Measurements from ENCODE around the gene GGT7.
"Not testable (repeated sequence)": the region's sequence is repeated elsewhere in the genome, so short reads cannot be mapped to it uniquely, and the experiment has no call there.

Gene GGT7

GRCh38 chr20:34895465-34895864, 22.8 kb upstream of the GGT7 start:
- Histone ChIP-seq H3K4me1 (ENCODE audit: control insufficient read depth, low read depth, low read length) (no peaks in the 10 kb centered on the region), H3K27ac (ENCODE audit: low read length) (no peak overlapping the region), H3K9ac (ENCODE audit: low read length) (no peak overlapping the region), H3K27me3 (ENCODE audit: control insufficient read depth, insufficient read depth, low read length) (no peaks in the 10 kb centered on the region), H3K9me3 (ENCODE audit: control insufficient read depth, low read depth, low read length) (no peaks in the 10 kb centered on the region), H3K4me3 (ENCODE audit: low read length) (no peak overlapping the region), H3K36me3 (ENCODE audit: control insufficient read depth, low read depth, low read length) (no peaks in the 10 kb centered on the region)

GRCh38 chr20:34894723-34895122, 22.1 kb upstream of the GGT7 start:
- H3K36me3 ChIP-seq (ENCODE audit: control insufficient read depth, low read depth, low read length) = no peaks in the 10 kb centered on the region
- no peak overlapping the region for H3K4me3 ChIP-seq (ENCODE audit: low read length)
- no peak overlapping the region for H3K27ac ChIP-seq (ENCODE audit: low read length)
- no peak overlapping the region for H3K9ac ChIP-seq (ENCODE audit: low read length)
- H3K9me3 ChIP-seq (ENCODE audit: control insufficient read depth, low read depth, low read length) = no peaks in the 10 kb centered on the region
- H3K4me1 ChIP-seq (ENCODE audit: control insufficient read depth, low read depth, low read length) = no peaks in the 10 kb centered on the region
- no peaks in the 10 kb centered on the region for H3K27me3 ChIP-seq (ENCODE audit: control insufficient read depth, insufficient read depth, low read length)

DNA sequence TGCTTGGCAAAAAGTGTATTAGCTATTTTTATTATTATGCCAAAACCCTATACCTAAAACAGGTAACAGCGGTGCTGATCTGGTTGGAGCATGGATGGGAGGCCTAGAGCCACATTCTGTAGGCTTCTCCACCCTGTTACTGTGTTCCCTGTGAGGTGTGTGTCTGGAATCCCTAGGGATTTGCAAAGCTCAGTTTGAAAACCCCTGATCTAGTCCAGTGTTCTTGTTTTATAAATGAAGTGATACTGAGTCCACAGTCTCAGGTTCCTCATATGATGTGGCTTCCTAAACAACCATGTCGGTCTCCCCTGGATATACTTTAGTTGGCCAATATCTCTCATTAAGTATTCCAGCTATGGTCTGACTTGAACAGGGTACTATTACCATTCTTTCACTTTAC, 20.0 kb upstream of the GGT7 start:
- H3K9me3 ChIP-seq (ENCODE audit: control insufficient read depth, low read depth, low read length) = no peaks in the 10 kb centered on the region
- H3K4me1 ChIP-seq (ENCODE audit: control insufficient read depth, low read depth, low read length) = no peaks in the 10 kb centered on the region
- no peak overlapping the region for H3K9ac ChIP-seq (ENCODE audit: low read length)
- no peak overlapping the region for H3K4me3 ChIP-seq (ENCODE audit: low read length)
- no peak overlapping the region for H3K27ac ChIP-seq (ENCODE audit: low read length)
- H3K36me3 ChIP-seq (ENCODE audit: control insufficient read depth, low read depth, low read length) = no peaks in the 10 kb centered on the region
- no peaks in the 10 kb centered on the region for H3K27me3 ChIP-seq (ENCODE audit: control insufficient read depth, insufficient read depth, low read length)

GRCh38 chr20:34891166-34892062, 18.8 kb upstream of the GGT7 start:
- Histone ChIP-seq H3K9me3 (ENCODE audit: control insufficient read depth, low read depth, low read length) (no peaks in the 10 kb centered on the region), H3K36me3 (ENCODE audit: control insufficient read depth, low read depth, low read length) (no peaks in the 10 kb centered on the region), H3K27me3 (ENCODE audit: control insufficient read depth, insufficient read depth, low read length) (no peaks in the 10 kb centered on the region), H3K27ac (ENCODE audit: low read length) (no peak overlapping the region), H3K4me3 (ENCODE audit: low read length) (no peak overlapping the region), H3K4me1 (ENCODE audit: control insufficient read depth, low read depth, low read length) (no peaks in the 10 kb centered on the region), H3K9ac (ENCODE audit: low read length) (no peak overlapping the region)

- Histone ChIP-seq H3K27me3 (ENCODE audit: control insufficient read depth, insufficient read depth, low read length) (no peaks in the 10 kb centered on the region), H3K4me1 (ENCODE audit: control insufficient read depth, low read depth, low read length) (no peaks in the 10 kb centered on the region), H3K9ac (ENCODE audit: low read length) (no peak overlapping the region), H3K36me3 (ENCODE audit: control insufficient read depth, low read depth, low read length) (peaks cover 3% of the 10 kb centered on the region), H3K9me3 (ENCODE audit: control insufficient read depth, low read depth, low read length) (no peaks in the 10 kb centered on the region), H3K27ac (ENCODE audit: low read length) (no peak overlapping the region), H3K4me3 (ENCODE audit: low read length) (no peak overlapping the region)
Measured at GRCh38 chr20:34888468-34888867, 15.8 kb upstream of the GGT7 start.

DNA sequence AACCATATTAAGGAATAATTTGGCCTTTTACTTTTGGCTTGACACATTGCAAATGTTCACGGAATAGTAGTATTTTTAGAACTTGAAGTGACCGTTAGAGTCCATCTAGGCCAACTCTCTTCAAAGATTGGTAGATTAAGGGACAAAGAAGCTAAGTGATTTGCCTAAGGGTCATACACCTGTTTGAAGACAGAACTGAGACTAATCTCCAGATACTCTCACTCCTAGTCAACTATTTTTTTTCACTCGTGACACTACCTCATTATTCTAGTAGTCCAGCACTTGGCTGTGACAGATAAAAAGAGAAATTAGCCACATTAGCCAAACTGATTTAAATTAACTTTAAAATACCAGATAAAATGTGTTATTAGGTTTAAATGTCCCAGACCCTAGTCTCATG, 14.4 kb upstream of the GGT7 start:
- no peaks in the 10 kb centered on the region for H3K4me1 ChIP-seq (ENCODE audit: control insufficient read depth, low read depth, low read length)
- H3K36me3 ChIP-seq (ENCODE audit: control insufficient read depth, low read depth, low read length) = peaks cover 10% of the 10 kb centered on the region
- H3K9me3 ChIP-seq (ENCODE audit: control insufficient read depth, low read depth, low read length) = no peaks in the 10 kb centered on the region
- no peak overlapping the region for H3K4me3 ChIP-seq (ENCODE audit: low read length)
- no peak overlapping the region for H3K27ac ChIP-seq (ENCODE audit: low read length)
- no peaks in the 10 kb centered on the region for H3K27me3 ChIP-seq (ENCODE audit: control insufficient read depth, insufficient read depth, low read length)
- no peak overlapping the region for H3K9ac ChIP-seq (ENCODE audit: low read length)

DNA sequence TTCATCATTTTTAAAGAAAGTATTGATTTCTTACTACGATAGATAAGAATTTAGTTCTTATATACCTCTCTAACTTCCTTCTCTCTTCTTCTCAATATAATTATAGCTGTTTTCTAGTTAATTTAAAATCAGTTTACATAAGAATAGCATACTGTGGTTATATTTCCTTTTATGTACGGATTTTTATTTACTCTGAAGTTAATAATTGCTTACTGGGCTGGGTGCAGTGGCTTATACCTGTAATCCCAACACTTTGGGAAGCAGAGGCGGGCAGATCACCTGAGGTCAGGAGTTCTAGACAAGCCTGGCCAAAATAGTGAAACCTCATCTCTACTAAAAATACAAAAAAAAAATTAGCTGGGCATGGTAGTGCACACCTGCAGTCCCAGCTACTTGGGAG, 13.5 kb upstream of the GGT7 start:
- no peaks in the 10 kb centered on the region for H3K9me3 ChIP-seq (ENCODE audit: control insufficient read depth, low read depth, low read length)

GRCh38 chr20:34884260-34884659, 11.6 kb upstream of the GGT7 start:
- no peak overlapping the region for H3K27ac ChIP-seq (ENCODE audit: low read length)
- no peak overlapping the region for H3K9ac ChIP-seq (ENCODE audit: low read length)
- H3K27me3 ChIP-seq (ENCODE audit: control insufficient read depth, insufficient read depth, low read length) = no peaks in the 10 kb centered on the region
- H3K9me3 ChIP-seq (ENCODE audit: control insufficient read depth, low read depth, low read length) = no peaks in the 10 kb centered on the region
- H3K4me3 ChIP-seq (ENCODE audit: low read length) = no peak overlapping the region
- peaks cover 10% of the 10 kb centered on the region for H3K36me3 ChIP-seq (ENCODE audit: control insufficient read depth, low read depth, low read length)
- no peaks in the 10 kb centered on the region for H3K4me1 ChIP-seq (ENCODE audit: control insufficient read depth, low read depth, low read length)

More for the DNA sequence above, 13.5 kb upstream of the GGT7 start:
- Histone ChIP-seq H3K36me3 (ENCODE audit: control insufficient read depth, low read depth, low read length) (peaks cover 10% of the 10 kb centered on the region), H3K27me3 (ENCODE audit: control insufficient read depth, insufficient read depth, low read length) (no peaks in the 10 kb centered on the region), H3K4me1 (ENCODE audit: control insufficient read depth, low read depth, low read length) (no peaks in the 10 kb centered on the region), H3K4me3 (ENCODE audit: low read length) (no peak overlapping the region), H3K27ac (ENCODE audit: low read length) (no peak overlapping the region), H3K9ac (ENCODE audit: low read length) (no peak overlapping the region)

GRCh38 chr20:34883809-34884208, 11.2 kb upstream of the GGT7 start:
- Histone ChIP-seq H3K4me3 (ENCODE audit: low read length) (no peak overlapping the region), H3K4me1 (ENCODE audit: control insufficient read depth, low read depth, low read length) (no peaks in the 10 kb centered on the region), H3K9ac (ENCODE audit: low read length) (no peak overlapping the region)

DNA sequence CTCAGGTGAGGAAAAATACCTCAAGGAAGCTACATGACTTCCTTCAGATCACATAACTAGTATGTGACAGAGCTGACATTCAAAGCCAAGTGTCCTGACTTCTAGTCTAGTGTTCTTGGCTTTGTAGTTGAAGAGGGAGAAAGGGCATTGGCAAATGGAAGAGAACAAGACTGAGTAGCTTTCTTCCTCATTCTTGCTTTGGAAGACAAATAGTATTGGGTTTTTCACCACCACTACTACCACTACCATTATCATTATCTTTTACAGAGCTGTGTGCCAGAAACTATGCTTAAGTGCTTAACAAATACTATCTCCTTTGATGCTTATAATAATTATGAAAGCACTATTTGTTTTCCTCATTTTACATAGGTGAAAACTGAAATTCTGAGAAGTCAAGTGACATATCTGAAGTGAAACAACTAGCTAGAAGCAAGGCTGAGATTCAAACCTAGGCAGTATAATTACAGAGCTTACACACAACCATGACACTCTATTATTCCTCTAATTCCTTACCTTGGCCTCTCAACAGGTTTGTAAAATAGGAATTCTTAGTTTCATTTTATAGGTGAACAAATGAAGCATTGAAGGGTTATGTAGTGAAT, 10.5 kb upstream of the GGT7 start:
- H3K4me1 ChIP-seq (ENCODE audit: control insufficient read depth, low read depth, low read length) = no peaks in the 10 kb centered on the region
- H3K36me3 ChIP-seq (ENCODE audit: control insufficient read depth, low read depth, low read length) = peaks cover 10% of the 10 kb centered on the region
- H3K27ac ChIP-seq (ENCODE audit: low read length) = no peak overlapping the region
- no peak overlapping the region for H3K9ac ChIP-seq (ENCODE audit: low read length)
- H3K4me3 ChIP-seq (ENCODE audit: low read length) = no peak overlapping the region
- no peaks in the 10 kb centered on the region for H3K27me3 ChIP-seq (ENCODE audit: control insufficient read depth, insufficient read depth, low read length)
- H3K9me3 ChIP-seq (ENCODE audit: control insufficient read depth, low read depth, low read length) = no peaks in the 10 kb centered on the region

More at GRCh38 chr20:34883809-34884208, 11.2 kb upstream of the GGT7 start:
- H3K27me3 ChIP-seq (ENCODE audit: control insufficient read depth, insufficient read depth, low read length) = no peaks in the 10 kb centered on the region
- no peak overlapping the region for H3K27ac ChIP-seq (ENCODE audit: low read length)
- no peaks in the 10 kb centered on the region for H3K9me3 ChIP-seq (ENCODE audit: control insufficient read depth, low read depth, low read length)
- peaks cover 10% of the 10 kb centered on the region for H3K36me3 ChIP-seq (ENCODE audit: control insufficient read depth, low read depth, low read length)

DNA sequence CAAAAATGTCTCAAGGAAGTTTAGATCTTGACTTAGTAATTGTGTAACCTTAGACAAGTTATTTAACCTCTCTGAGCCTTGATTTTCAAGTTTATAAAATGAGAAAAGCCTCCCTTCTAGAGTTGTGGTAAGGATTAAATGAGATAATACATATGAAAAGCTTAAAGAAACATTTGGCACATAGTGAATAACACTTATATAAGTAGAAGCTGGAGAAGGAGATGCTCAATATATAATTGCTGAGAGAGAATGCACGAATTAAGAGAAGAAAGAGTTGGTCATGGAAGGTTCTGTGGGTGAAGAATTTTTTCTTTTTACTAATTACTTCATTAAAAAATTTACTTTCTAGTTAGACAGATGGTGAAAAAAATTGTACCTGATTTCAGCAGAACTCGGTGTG, 9.0 kb upstream of the GGT7 start:
- no peak overlapping the region for H3K4me3 ChIP-seq (ENCODE audit: low read length)
- H3K9me3 ChIP-seq (ENCODE audit: control insufficient read depth, low read depth, low read length) = no peaks in the 10 kb centered on the region
- H3K27ac ChIP-seq (ENCODE audit: low read length) = no peak overlapping the region
- no peak overlapping the region for H3K9ac ChIP-seq (ENCODE audit: low read length)
- H3K36me3 ChIP-seq (ENCODE audit: control insufficient read depth, low read depth, low read length) = peaks cover 10% of the 10 kb centered on the region
- H3K4me1 ChIP-seq (ENCODE audit: control insufficient read depth, low read depth, low read length) = no peaks in the 10 kb centered on the region
- H3K27me3 ChIP-seq (ENCODE audit: control insufficient read depth, insufficient read depth, low read length) = peaks cover 8% of the 10 kb centered on the region

DNA sequence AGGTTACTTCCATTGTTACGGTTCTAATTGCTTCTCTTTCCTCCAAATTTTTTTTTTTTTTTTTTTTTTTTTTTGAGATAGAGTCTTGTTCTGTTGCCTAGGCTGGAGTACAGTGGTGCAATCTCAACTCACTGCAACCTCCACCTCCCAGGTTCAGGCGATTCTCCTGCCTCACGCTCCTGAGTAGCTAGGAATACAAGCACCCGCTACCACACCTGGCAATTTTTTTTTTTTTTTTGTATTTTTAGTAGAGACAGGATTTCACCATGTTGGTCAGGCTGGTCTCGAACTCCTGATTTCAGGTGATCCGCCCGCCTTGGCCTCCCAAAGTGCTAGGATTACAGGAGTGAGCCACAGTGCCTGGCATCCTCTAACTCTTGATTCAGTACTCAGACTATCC, 8.3 kb upstream of the GGT7 start:
- peaks cover 10% of the 10 kb centered on the region for H3K36me3 ChIP-seq (ENCODE audit: control insufficient read depth, low read depth, low read length)
- not testable (repeated sequence) for H3K27ac ChIP-seq (ENCODE audit: low read length); H3K27me3 ChIP-seq (ENCODE audit: control insufficient read depth, insufficient read depth, low read length); H3K4me1 ChIP-seq (ENCODE audit: control insufficient read depth, low read depth, low read length); H3K9ac ChIP-seq (ENCODE audit: low read length); H3K9me3 ChIP-seq (ENCODE audit: control insufficient read depth, low read depth, low read length); H3K4me3 ChIP-seq (ENCODE audit: low read length)
